K562 (cell line): ENCODE results near the gene SIRPB2. TPM values are rescaled to one million over a fixed set of nuclear protein-coding genes. Genes with fewer than 3 reads are reported as not detected.

ENCODE experiments used
- BRCA1 ChIP-seq, 2 experiments: fragments of 450-650 bp in 1 of 2; sonication (generic) in 1 of 2; formaldehyde crosslinking in 1 of 2; IDR thresholded peaks; 2 replicates each; pipeline versions ENCODE4 v1.5.0 to v1.6.1; 2017 to 2020; ENCODE audit warnings: mild to moderate bottlenecking in 1 of 2, missing genetic modification reagents in 1 of 2
- C11orf30 ChIP-seq: fragments of 450-650 bp; IDR thresholded peaks from 2 replicates; pipeline ENCODE4 v1.6.1; 2016; ENCODE audit warnings: low read depth, mild to moderate bottlenecking
- CBX1 ChIP-seq: sonication (generic); IDR thresholded peaks from 2 replicates; pipeline ENCODE4 v1.6.1; 2016; ENCODE audit warnings: antibody characterized with exemption, low read depth, mild to moderate bottlenecking
- CHD2 ChIP-seq: IDR thresholded peaks from 2 replicates; pipeline ENCODE4 v1.6.1; 2011; ENCODE audit warnings: low read depth, low read length
- DACH1 ChIP-seq: fragments of 450-650 bp; IDR thresholded peaks from 2 replicates; pipeline ENCODE4 v1.6.1; 2018; ENCODE audit not compliant: partially characterized antibody
- HEY1 ChIP-seq: fragments of 250-450 bp; sonication (Bioruptor Pico); IDR thresholded peaks from 2 replicates; pipeline ENCODE4 v1.5.0; 2020; ENCODE audit warnings: mild to moderate bottlenecking, moderate library complexity, borderline replicate concordance
- MITF ChIP-seq: IDR thresholded peaks from 2 replicates; pipeline ENCODE4 v1.6.1; 2014; ENCODE audit warnings: antibody characterized with exemption
- PCBP2 ChIP-seq: fragments of 200-400 bp; formaldehyde crosslinking; IDR thresholded peaks from 2 replicates; pipeline ENCODE4 v1.6.1; 2018; ENCODE audit warnings: low read length, low read depth, mild to moderate bottlenecking, moderate library complexity; ENCODE audit not compliant: poor library complexity, severe bottlenecking
- PHB2 ChIP-seq: fragments of 450-650 bp; IDR thresholded peaks from 2 replicates; pipeline ENCODE4 v1.6.1; 2017; ENCODE audit warnings: low read depth
- TRIM24 ChIP-seq, 2 experiments: fragments of 450-650 bp; IDR thresholded peaks; 2 replicates each; pipeline ENCODE4 v1.6.1; 2016
- XRCC4 ChIP-seq: IDR thresholded peaks from one replicate; pipeline ENCODE4 v1.6.1; 2011; ENCODE audit not compliant: insufficient read depth, insufficient read length; ENCODE audit errors: extremely low read depth
- ZBTB33 ChIP-seq: sonication (generic); formaldehyde crosslinking; IDR thresholded peaks from 2 replicates; pipeline ENCODE4 v1.8.1; 2023; ENCODE audit warnings: mild to moderate bottlenecking, missing genetic modification reagents
- ZNF140 ChIP-seq: fragments of 250-450 bp; sonication (Bioruptor Pico); IDR thresholded peaks from 2 replicates; pipeline ENCODE4 v1.8.0; 2021; ENCODE audit warnings: moderate library complexity, mild to moderate bottlenecking, inconsistent platforms
- ZNF511 ChIP-seq: sonication (generic); formaldehyde crosslinking; IDR thresholded peaks from 2 replicates; pipeline ENCODE4 v1.8.0; 2022; ENCODE audit warnings: mild to moderate bottlenecking, missing genetic modification reagents
- ZNF592 ChIP-seq: fragments of 450-650 bp; IDR thresholded peaks from 2 replicates; pipeline ENCODE4 v1.6.1; 2017; ENCODE audit warnings: antibody characterized with exemption, mild to moderate bottlenecking
- ZNF668 ChIP-seq: fragments of 250-450 bp; sonication (Bioruptor Pico); IDR thresholded peaks from 2 replicates; pipeline ENCODE4 v1.8.0; 2022; ENCODE audit warnings: mild to moderate bottlenecking, inconsistent platforms
- ZNF707 ChIP-seq: fragments of 250-450 bp; sonication (Bioruptor Pico); conservative IDR thresholded peaks from 2 replicates; pipeline ENCODE4 v1.8.0; 2022; ENCODE audit warnings: inconsistent platforms, mild to moderate bottlenecking, moderate library complexity
- ZZZ3 ChIP-seq: fragments of 450-650 bp; IDR thresholded peaks from 2 replicates; pipeline ENCODE4 v1.6.1; 2016; ENCODE audit warnings: antibody characterized with exemption, mild to moderate bottlenecking, moderate library complexity
- polyA plus RNA-seq, 8 experiments: library from polyadenylated mRNA; depleted of rRNA in 4 of 8; stranded (reverse) in 5 of 8; unstranded in 3 of 8; fragments of >200 nt; fragmentation: Nextera tagmentation in 2 of 8; fragmentation: Illumina TruSeq in 1 of 8; extraction: Ambion mirVana in 2 of 8; extraction: Trizol in 1 of 8; gene quantifications; 2 replicates each; pipeline versions ENCODE4 v1.2.1 to v1.2.3, GENCODE V29; 2011 to 2014; ENCODE audit warnings: inconsistent platforms in 1 of 8, missing spikeins in 1 of 8
- total RNA-seq, 7 experiments: library from RNA; depleted of rRNA in 6 of 7; stranded (reverse); fragments of >200 nt in 6 of 7; fragmentation: Illumina TruSeq in 2 of 7; extraction: Trizol in 2 of 7; gene quantifications; 2 replicates each; pipeline versions ENCODE4 v1.2.1 to v1.2.3, GENCODE V29; 2011 to 2021; ENCODE audit warnings: low replicate concordance in 1 of 7
- TF ChIP-seq, protein P1 (sequence below), 2 experiments: fragments of 450-650 bp in 1 of 2; sonication (generic) in 1 of 2; formaldehyde crosslinking; conservative IDR thresholded peaks; 2 replicates each; pipeline versions ENCODE4 v1.4.0 to v1.8.1; 2020 to 2022; ENCODE audit warnings: mild to moderate bottlenecking in 1 of 2, missing genetic modification reagents in 1 of 2

SIRPB2 gene
- total and polyA plus RNA-seq, 9 of the 15 experiments (the other 6 are each of a cell fraction or from before 2014, with no cell fraction given): 0.07 TPM; not detected in 7

GRCh38 chr20:1466211-1467081 lies 24.8 kb downstream of the SIRPB2 start, which contains the start of gene NSFL1C (continued):
- TF ChIP-seq ZNF707 (CRISPR knock-in tag): no peak
- TF ChIP-seq, protein P1, sequence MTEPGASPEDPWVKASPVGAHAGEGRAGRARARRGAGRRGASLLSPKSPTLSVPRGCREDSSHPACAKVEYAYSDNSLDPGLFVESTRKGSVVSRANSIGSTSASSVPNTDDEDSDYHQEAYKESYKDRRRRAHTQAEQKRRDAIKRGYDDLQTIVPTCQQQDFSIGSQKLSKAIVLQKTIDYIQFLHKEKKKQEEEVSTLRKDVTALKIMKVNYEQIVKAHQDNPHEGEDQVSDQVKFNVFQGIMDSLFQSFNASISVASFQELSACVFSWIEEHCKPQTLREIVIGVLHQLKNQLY (CRISPR knock-in tag; conservative IDR thresholded peaks at IDR 0.05): no peak
- no peak for TF ChIP-seq ZNF592
- TF ChIP-seq ZZZ3: no peak
- peak in 1 of 2 experiments; percentile 88; a peak in 2 of 4 replicates for TF ChIP-seq TRIM24 (IDR thresholded peaks at IDR 0.05)
- no peak for TF ChIP-seq HEY1
- TF ChIP-seq DACH1: no peak
- TF ChIP-seq BRCA1 (IDR thresholded peaks at IDR 0.05): no peak
- TF ChIP-seq BRCA1 (CRISPR knock-in tag; IDR thresholded peaks at IDR 0.05): peak; percentile 50; the same call in 1 of the 2 replicates
- TF ChIP-seq C11orf30: peak; percentile 94
- peak; percentile 65 for TF ChIP-seq ZNF511 (CRISPR knock-in tag)
- TF ChIP-seq PHB2: no peak
- no peak for TF ChIP-seq XRCC4
- no peak for TF ChIP-seq ZNF668 (CRISPR knock-in tag)
- TF ChIP-seq ZNF140: no peak
- no peak for TF ChIP-seq CBX1
- no peak for TF ChIP-seq CHD2
- peak; percentile 85 for TF ChIP-seq ZBTB33 (CRISPR knock-in tag)
- no peak for TF ChIP-seq MITF
- peak; percentile 14 for TF ChIP-seq PCBP2
